GM12864 (cell line): ENCODE measurements around the gene WDR20.

Experiments used
- DNase-seq: peaks from one replicate; pipeline ENCODE4 v3.0.0-alpha.2; 2011; ENCODE audit warnings: low read depth
- H3K4me3 ChIP-seq: 2 replicates; pipeline ENCODE4 v1.5.1; 2011; ENCODE audit warnings: mild to moderate bottlenecking, low read depth, low read length, control low read depth
- CTCF ChIP-seq: IDR thresholded peaks from 2 replicates; pipeline ENCODE4 v1.5.1; 2011; ENCODE audit warnings: low read depth, mild to moderate bottlenecking, moderate library complexity, low read length, control low read depth, inconsistent platforms; ENCODE audit errors: missing control alignments

The WDR20 gene

DNA sequence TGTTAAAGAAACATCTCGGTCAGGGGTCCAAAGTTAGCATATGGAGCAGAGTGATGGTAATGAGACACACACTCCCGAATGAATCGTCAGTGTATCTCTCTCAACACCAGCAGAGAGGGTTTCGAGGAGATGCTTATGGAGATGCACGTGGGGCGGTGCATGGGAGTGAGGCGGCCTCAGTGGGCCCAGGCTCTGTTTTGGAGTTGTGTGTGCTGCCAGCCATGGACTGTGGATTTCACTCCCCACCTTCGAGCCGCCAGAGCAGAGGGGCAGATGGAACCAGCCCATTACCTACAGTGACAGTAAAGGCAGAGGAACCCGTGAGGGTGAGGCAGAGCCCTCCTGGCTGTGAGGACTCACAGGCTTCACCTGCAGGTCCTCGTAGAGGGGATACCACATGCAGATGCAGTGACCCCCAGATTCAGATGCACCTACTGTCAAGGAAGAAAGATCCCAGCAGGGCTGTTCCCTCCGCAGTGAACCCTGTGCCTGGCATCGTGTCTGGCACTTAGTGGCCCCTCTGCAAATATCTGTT, 68.2 kb downstream of the WDR20 start:
- H3K4me3 ChIP-seq, result no peak overlapping the region
- no peak for TF ChIP-seq CTCF
- DNase-seq, result no peak

DNA sequence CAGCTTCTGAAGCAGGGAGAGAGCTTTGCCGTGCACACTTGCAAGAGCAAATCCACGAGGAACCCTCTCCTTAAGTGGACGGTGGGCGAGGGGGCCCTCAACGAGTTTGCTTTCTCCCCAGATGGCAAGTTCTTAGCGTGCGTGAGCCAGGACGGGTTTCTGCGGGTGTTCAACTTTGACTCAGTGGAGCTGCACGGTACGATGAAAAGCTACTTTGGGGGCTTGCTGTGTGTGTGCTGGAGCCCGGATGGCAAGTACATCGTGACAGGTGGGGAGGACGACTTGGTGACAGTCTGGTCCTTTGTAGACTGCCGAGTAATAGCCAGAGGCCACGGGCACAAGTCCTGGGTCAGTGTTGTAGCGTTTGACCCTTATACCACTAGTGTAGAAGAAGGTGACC, 69.0 kb downstream of the WDR20 start:
- no peak for DNase-seq
- H3K4me3 ChIP-seq, result no peak overlapping the region
- TF ChIP-seq CTCF, result no peak

GRCh38 chr14:102209224-102209966, 69.7 kb downstream of the WDR20 start:
- no peak for DNase-seq
- no peak for TF ChIP-seq CTCF
- H3K4me3 ChIP-seq, result no peak overlapping the region

DNA sequence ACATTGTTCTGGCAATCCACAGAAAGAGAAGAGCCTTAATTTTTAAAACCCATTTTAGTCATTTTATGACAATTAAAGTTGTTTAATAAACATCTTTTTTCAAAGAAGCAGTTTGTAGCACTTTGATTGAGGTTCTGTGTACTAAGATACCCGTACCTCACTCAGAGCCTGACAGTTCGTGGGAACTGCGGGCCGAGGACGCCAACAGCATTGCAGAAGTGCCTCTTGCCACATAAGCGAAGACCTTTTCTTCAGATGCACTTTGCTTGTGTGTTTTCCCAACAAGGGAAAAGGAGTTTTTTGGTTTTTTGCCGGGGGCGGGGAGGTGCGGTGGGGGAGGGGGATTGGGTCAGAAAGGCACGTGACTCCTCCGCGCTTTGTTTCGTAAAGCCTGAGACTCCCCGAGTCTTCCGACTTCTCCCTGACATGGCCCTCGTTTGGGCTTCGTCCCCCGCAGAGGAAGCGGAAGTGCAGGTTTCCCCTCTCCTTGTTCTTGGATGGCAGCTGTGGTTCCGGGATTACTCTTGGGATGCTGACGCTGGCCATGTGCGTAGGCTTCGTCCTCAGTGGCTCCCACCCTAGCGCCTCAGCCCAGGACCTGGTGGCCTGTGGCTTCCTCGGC, 70.8 kb downstream of the WDR20 start:
- TF ChIP-seq CTCF, result no peak
- DNase-seq, result no peak
- H3K4me3 ChIP-seq, result no peak overlapping the region

DNA sequence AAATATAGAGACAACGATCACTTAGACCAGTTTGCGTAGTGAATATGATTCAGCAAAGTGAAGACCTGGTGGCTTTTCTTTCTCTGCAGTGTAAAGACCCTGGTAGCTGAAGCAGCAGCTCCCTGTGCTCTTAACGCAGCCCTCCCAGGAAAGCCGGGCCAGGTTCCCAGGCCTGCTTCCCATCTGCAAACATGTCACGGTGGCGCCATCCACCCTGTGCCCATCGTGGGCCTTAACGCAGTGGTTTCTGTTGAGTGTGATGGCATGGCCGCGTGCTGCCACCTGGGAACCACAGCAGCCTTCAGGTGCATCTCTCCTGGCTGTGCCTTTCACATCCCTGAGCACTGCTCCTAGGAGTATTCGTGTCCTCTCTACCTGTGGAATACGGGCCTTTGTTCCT, 71.5 kb downstream of the WDR20 start:
- H3K4me3 ChIP-seq, result no peak overlapping the region
- no peak for TF ChIP-seq CTCF
- DNase-seq, result no peak

DNA sequence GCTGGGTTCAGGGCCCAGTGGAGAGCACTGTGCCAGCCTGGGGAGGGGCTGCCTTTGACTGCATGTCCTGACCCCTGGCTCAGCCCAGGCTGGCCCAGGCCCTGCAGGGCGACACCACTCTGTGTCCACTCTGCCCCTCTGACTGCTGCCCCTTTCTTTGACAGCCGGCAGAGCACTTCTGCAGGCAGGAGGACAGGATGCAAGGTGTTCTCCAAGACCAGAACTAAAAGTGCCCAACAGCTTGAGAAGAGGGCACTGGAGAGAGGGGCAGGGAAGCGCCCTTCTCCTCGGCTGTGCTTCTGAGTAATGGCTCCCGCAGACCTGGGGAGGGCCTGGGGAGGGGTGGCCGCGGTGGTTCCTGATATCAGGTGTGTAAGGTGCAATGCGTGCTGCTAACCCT, 72.7 kb downstream of the WDR20 start:
- no peak for TF ChIP-seq CTCF
- H3K4me3 ChIP-seq, result no peak overlapping the region
- DNase-seq, result no peak

DNA sequence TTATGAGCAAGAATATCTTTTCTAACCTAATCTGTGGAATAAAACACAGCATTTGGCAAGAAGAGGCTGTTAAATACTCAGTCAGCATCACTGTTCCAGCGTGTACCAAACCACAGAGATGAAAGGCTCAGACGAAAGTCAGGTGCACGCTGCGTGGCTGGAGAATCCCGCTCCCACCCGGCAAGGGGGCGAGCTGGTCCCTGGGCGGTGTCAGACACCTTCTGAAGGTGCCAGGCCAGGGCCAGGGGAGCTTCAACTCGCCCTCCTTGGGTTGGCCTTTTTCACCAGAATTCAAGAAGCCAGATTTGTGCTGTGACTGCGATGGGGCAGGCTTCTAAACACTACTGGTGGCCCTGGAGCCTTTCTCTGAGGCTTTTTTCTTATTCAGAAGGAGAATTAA, 73.1 kb downstream of the WDR20 start:
- no peak for DNase-seq
- TF ChIP-seq CTCF, result no peak

More for the DNA sequence above, 73.1 kb downstream of the WDR20 start:
- H3K4me3 ChIP-seq, result no peak overlapping the region
